ENCODE data around the gene LRCH3. TPM values are rescaled to one million over a fixed set of nuclear protein-coding genes. Genes with fewer than 3 reads are reported as not detected.

The LRCH3 gene
- total and polyA plus RNA-seq, 9 of the 15 experiments (the other 6 are each of a cell fraction or from before 2014, with no cell fraction given): 4.6 to 75.3 (median 30.3) TPM

DNA sequence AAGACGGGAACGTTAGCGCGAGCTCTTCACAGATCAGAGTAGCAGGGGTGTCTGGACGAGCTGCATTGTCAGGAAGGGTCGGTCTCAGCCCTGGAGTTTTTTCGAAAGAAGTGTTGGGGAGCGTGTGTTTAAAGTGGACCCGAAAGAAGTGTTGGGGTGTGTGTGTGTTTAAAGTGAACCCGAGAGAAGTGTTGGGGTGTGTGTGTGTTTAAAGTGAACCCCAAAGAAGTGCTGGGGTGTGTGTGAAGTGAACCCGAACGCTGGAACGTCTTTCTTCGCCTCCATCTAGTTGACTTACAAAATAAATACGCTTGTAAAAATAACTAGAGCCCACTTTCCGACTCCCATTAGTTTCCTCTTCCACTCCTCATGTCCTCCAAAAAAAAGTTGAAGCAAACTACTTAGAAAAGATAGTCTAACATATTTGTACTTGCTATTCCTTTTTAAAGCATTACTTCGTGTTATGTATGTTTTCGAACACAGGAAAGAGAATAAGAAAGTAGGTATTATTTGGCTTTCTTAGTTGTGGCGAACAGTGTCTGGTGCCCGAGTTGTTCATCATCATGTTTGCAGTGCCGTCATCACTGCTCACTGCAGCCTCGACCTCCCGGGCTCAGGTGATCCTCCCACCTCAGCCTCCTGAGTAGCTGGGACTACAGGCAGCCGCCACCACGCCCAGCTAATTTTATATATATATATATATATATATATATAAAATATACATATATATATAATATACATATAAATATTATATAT is 1.0 kb downstream of the LRCH3 start:
- ChIA-PET POLR2A (interaction anchor here (0.7 to 2.1 kb wide), 10 partner anchors 9 to 53 kb away, joined by 3 to 7 read pairs (median 4); partner anchors contain the start of gene FYTTD1), CTCF (ENCODE audit: low intra/inter-chr PET ratio) (no interaction called here)
- DNase-seq (ENCODE audit: extremely low read depth in 1 of 4, low spot score in 3 of 4): peak in 2 of 4 experiments; percentile 47 to 58
- Histone ChIP-seq H3K36me3 (ENCODE audit: control insufficient read depth, insufficient read depth, low read length) (no peaks in the 10 kb centered on the region), H3K27me3 (ENCODE audit: control insufficient read depth in 2 of 2, insufficient read depth in 2 of 2, low read length in 2 of 2) (no peaks in the 10 kb centered on the region), H3K9me3 (replicated peaks; ENCODE audit: control insufficient read depth, insufficient read depth, low read depth, low read length) (no peaks in the 10 kb centered on the region), H4K20me1 (replicated peaks; ENCODE audit: control insufficient read depth, insufficient read depth, low read length) (no peaks in the 10 kb centered on the region; the same call in 1 of the 2 replicates), H3K9me1 (ENCODE audit: control insufficient read depth, insufficient read depth, low read length) (no peaks in the 10 kb centered on the region), H2AFZ (ENCODE audit: low read depth, low read length) (peak overlapping the region; percentile 60), H3K4me2 (ENCODE audit: insufficient read depth, low read length) (peak overlapping the region; percentile 87), H3K4me3 (peak overlapping the region; percentile 84), H3K4me1 (replicated peaks in 1 of 2; ENCODE audit: control insufficient read depth in 2 of 2, insufficient read depth in 2 of 2, low read length in 2 of 2) (peaks cover 10% of the 10 kb centered on the region in 2 experiments; a peak in 3 of 5 replicates), H3K79me2 (ENCODE audit: control insufficient read depth, insufficient read depth, low read length) (peaks cover 58% of the 10 kb centered on the region), H3K27ac (ENCODE audit: extremely low read depth, low read depth, low read length) (peak overlapping the region; percentile 95), H3K9ac (ENCODE audit: insufficient read depth in 1 of 2, low read depth in 2 of 2, low read length in 2 of 2) (peak overlapping the region; percentile 90 to 100)
- intact Hi-C loops (cut with micrococcal nuclease): loop anchor here (1.0 kb wide), 1 partner anchor 43 kb away; the partner anchor contains the start of gene FYTTD1
- FAIRE-seq: peak; percentile 35
- BruUV-seq (replicated peaks): TSS peak; percentile 41
- in situ Hi-C loops (cut with MboI): no loop called here
- ATAC-seq: peak; percentile 69
- 7% methylated on average over 23 of the region's 25 CpGs for WGBS (ENCODE audit: insufficient coverage, low coverage, missing lambda C conversion rate)
- TF ChIP-seq ZNF24 (IDR thresholded peaks at IDR 0.05) (no peak), HDAC3 (IDR thresholded peaks at IDR 0.05; ENCODE audit: borderline replicate concordance, partially characterized antibody) (no peak), SIN3B (IDR thresholded peaks at IDR 0.05; ENCODE audit: low read depth) (no peak), SRF (CRISPR knock-in tag; IDR thresholded peaks at IDR 0.05) (no peak), IRF2 (CRISPR knock-in tag; IDR thresholded peaks at IDR 0.05) (no peak), CHD1 (IDR thresholded peaks at IDR 0.05; ENCODE audit: low read length) (peak; percentile 62), HDAC1 (IDR thresholded peaks at IDR 0.05) (no peak), MEIS2 (IDR thresholded peaks at IDR 0.05; ENCODE audit: partially characterized antibody) (peak; percentile 3), TAF1 (IDR thresholded peaks at IDR 0.05; ENCODE audit: control insufficient read depth, extremely low read depth, insufficient read depth, low read length, severe bottlenecking) (peak; percentile 21), ZNF707 (CRISPR knock-in tag; conservative IDR thresholded peaks at IDR 0.05) (no peak), MXI1 (IDR thresholded peaks at IDR 0.05; ENCODE audit: low read depth, low read length) (no peak), PCBP2 (IDR thresholded peaks at IDR 0.05; ENCODE audit: low read depth, low read length, poor library complexity, severe bottlenecking) (peak; percentile 7), RUNX1 (IDR thresholded peaks at IDR 0.05; ENCODE audit: low read depth) (no peak), MCM3 (IDR thresholded peaks at IDR 0.05) (no peak)
- TF ChIP-seq, protein P1, sequence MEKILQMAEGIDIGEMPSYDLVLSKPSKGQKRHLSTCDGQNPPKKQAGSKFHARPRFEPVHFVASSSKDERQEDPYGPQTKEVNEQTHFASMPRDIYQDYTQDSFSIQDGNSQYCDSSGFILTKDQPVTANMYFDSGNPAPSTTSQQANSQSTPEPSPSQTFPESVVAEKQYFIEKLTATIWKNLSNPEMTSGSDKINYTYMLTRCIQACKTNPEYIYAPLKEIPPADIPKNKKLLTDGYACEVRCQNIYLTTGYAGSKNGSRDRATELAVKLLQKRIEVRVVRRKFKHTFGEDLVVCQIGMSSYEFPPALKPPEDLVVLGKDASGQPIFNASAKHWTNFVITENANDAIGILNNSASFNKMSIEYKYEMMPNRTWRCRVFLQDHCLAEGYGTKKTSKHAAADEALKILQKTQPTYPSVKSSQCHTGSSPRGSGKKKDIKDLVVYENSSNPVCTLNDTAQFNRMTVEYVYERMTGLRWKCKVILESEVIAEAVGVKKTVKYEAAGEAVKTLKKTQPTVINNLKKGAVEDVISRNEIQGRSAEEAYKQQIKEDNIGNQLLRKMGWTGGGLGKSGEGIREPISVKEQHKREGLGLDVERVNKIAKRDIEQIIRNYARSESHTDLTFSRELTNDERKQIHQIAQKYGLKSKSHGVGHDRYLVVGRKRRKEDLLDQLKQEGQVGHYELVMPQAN (IDR thresholded peaks at IDR 0.05; ENCODE audit: borderline replicate concordance): no peak
- TF ChIP-seq, protein P2, sequence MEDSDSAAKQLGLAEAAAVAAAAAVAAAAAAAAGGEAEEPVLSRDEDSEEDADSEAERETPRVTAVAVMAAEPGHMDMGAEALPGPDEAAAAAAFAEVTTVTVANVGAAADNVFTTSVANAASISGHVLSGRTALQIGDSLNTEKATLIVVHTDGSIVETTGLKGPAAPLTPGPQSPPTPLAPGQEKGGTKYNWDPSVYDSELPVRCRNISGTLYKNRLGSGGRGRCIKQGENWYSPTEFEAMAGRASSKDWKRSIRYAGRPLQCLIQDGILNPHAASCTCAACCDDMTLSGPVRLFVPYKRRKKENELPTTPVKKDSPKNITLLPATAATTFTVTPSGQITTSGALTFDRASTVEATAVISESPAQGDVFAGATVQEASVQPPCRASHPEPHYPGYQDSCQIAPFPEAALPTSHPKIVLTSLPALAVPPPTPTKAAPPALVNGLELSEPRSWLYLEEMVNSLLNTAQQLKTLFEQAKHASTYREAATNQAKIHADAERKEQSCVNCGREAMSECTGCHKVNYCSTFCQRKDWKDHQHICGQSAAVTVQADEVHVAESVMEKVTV (CRISPR knock-in tag; IDR thresholded peaks at IDR 0.05): 0 out of 2 replicates have a peak, but pooled peaks have one; percentile 24
